Esophagus squamous epithelium (tissue), 4 donors: ENCODE data around the gene SH2B2.

Experiments
- CTCF ChIP-seq, 6 experiments: fragments of 450-650 bp in 4 of 6; fragments of 200-600 bp in 2 of 6; sonication (generic) in 2 of 6; IDR thresholded peaks; one replicate each; pipeline ENCODE4 v1.5.1; 2016 to 2019; ENCODE audit warnings: antibody characterized with exemption in 6 of 6, mild to moderate bottlenecking in 4 of 6, moderate library complexity in 4 of 6
- POLR2A ChIP-seq, 4 donors: fragments of 450-650 bp; IDR thresholded peaks; one replicate each; pipeline ENCODE4 v1.6.1; 2017; ENCODE audit warnings: antibody characterized with exemption in 4 of 4, mild to moderate bottlenecking in 4 of 4, moderate library complexity in 3 of 4

GRCh38 chr7:102253973-102254370, 32.7 kb upstream of the SH2B2 start:
- TF ChIP-seq CTCF (IDR thresholded peaks at IDR 0.05) (no peak), POLR2A (IDR thresholded peaks at IDR 0.05) (no peak)
